Mononuclear cell (primary cell): Measurements from ENCODE around the gene HUNK. TPM values are rescaled to one million over a fixed set of nuclear protein-coding genes. Genes with fewer than 3 reads are reported as not detected.
"Not testable (repeated sequence)": the region's sequence is repeated elsewhere in the genome, so short reads cannot be mapped to it uniquely, and the experiment has no call there.

ENCODE experiments used
- H3K27me3 ChIP-seq: 2 replicates; pipeline ENCODE4 v1.6.0; 2011; ENCODE audit warnings: low read length, control low read depth; ENCODE audit not compliant: insufficient read depth
- H3K4me1 ChIP-seq: 2 replicates; pipeline ENCODE4 v1.5.1; 2011; ENCODE audit warnings: mild to moderate bottlenecking, low read length, control low read depth; ENCODE audit not compliant: insufficient read depth
- H3K4me3 ChIP-seq: 2 replicates; pipeline ENCODE4 v1.5.1; 2011; ENCODE audit warnings: mild to moderate bottlenecking, low read length, moderate library complexity
- H3K9me3 ChIP-seq: 2 replicates; pipeline ENCODE4 v1.5.1; 2011; ENCODE audit warnings: low read depth, mild to moderate bottlenecking, control low read depth, low read length
- total RNA-seq: library from RNA; depleted of rRNA; stranded (reverse); fragments of >200 nt; gene quantifications from one replicate; pipeline ENCODE4 v1.2.3, GENCODE V29; 2012

The HUNK gene
- total RNA-seq, 1 donor, result 0.10 TPM

- Histone ChIP-seq H3K9me3 (no peaks in the 10 kb centered on the region), H3K4me3 (no peak overlapping the region), H3K27me3 (no peaks in the 10 kb centered on the region), H3K4me1 (no peaks in the 10 kb centered on the region)
These were observed 162.8 kb downstream of the HUNK start for GRCh38 chr21:32035617-32036016.

GRCh38 chr21:32036756-32037155 is 163.9 kb downstream of the HUNK start:
- Histone ChIP-seq H3K4me3 (no peak overlapping the region), H3K4me1 (no peaks in the 10 kb centered on the region), H3K27me3 (no peaks in the 10 kb centered on the region), H3K9me3 (no peaks in the 10 kb centered on the region)

- H3K4me3 ChIP-seq, H3K9me3 ChIP-seq, H3K4me1 ChIP-seq, H3K27me3 ChIP-seq: not testable (repeated sequence)
These were observed 165.9 kb downstream of the HUNK start for GRCh38 chr21:32038751-32039150.

GRCh38 chr21:32043458-32043857 is 170.6 kb downstream of the HUNK start:
- Histone ChIP-seq H3K9me3 (peaks cover 8% of the 10 kb centered on the region), H3K4me1 (no peaks in the 10 kb centered on the region), H3K27me3 (no peaks in the 10 kb centered on the region), H3K4me3 (no peak overlapping the region)

GRCh38 chr21:32044205-32045180 is 171.7 kb downstream of the HUNK start:
- Histone ChIP-seq H3K9me3 (peaks cover 8% of the 10 kb centered on the region), H3K27me3 (no peaks in the 10 kb centered on the region), H3K4me1 (no peaks in the 10 kb centered on the region), H3K4me3 (no peak overlapping the region)

- H3K9me3 ChIP-seq, result peaks cover 8% of the 10 kb centered on the region
- no peaks in the 10 kb centered on the region for H3K4me1 ChIP-seq
- no peaks in the 10 kb centered on the region for H3K27me3 ChIP-seq
- no peak overlapping the region for H3K4me3 ChIP-seq
These were observed 173.4 kb downstream of the HUNK start for GRCh38 chr21:32046191-32046590.

- Histone ChIP-seq H3K27me3 (no peaks in the 10 kb centered on the region), H3K9me3 (peaks cover 6% of the 10 kb centered on the region), H3K4me3 (no peak overlapping the region), H3K4me1 (no peaks in the 10 kb centered on the region)
These were observed 175.5 kb downstream of the HUNK start for GRCh38 chr21:32048353-32048752.

Other genes with a start within 250 kb of the HUNK start
- gene SOD1, start 213.3 kb upstream of the HUNK start, total RNA-seq, result 124 TPM
- 27.6 TPM for gene SCAF4, start 140.9 kb upstream of the HUNK start, total RNA-seq